HG03039 (cell line): Measurements from ENCODE around the gene NEDD4L.

ENCODE experiments used
- ATAC-seq: cut with Tn5 transposase; IDR thresholded peaks from one replicate; pipeline ENCODE4 v1.9.1; 2021; ENCODE audit warnings: mild to moderate bottlenecking, moderate library complexity; ENCODE audit not compliant: unreplicated experiment

Gene NEDD4L

GRCh38 chr18:58175786-58176176 is 131.8 kb downstream of the NEDD4L start:
- no peak for ATAC-seq

GRCh38 chr18:58177004-58177717 is 133.1 kb downstream of the NEDD4L start:
- no peak for ATAC-seq

- no peak for ATAC-seq
Measured at GRCh38 chr18:58177896-58178470, 134.0 kb downstream of the NEDD4L start.

GRCh38 chr18:58178511-58178910 is 134.5 kb downstream of the NEDD4L start:
- no peak for ATAC-seq

- ATAC-seq = no peak
Measured at GRCh38 chr18:58180172-58180571, 136.1 kb downstream of the NEDD4L start.

- no peak for ATAC-seq
Measured at GRCh38 chr18:58180738-58181353, 136.8 kb downstream of the NEDD4L start.

- no peak for ATAC-seq
Measured at GRCh38 chr18:58181988-58182387, 138.0 kb downstream of the NEDD4L start.

- no peak for ATAC-seq
Measured at GRCh38 chr18:58183226-58183625, 139.2 kb downstream of the NEDD4L start.

- ATAC-seq = no peak
Measured at GRCh38 chr18:58186258-58186948, 142.4 kb downstream of the NEDD4L start.

GRCh38 chr18:58187674-58188073 is 143.6 kb downstream of the NEDD4L start:
- ATAC-seq = no peak

- no peak for ATAC-seq
Measured at GRCh38 chr18:58188996-58189395, 145.0 kb downstream of the NEDD4L start.

GRCh38 chr18:58190842-58191530 is 147.0 kb downstream of the NEDD4L start:
- no peak for ATAC-seq

GRCh38 chr18:58191626-58192025 is 147.6 kb downstream of the NEDD4L start:
- no peak for ATAC-seq

- no peak for ATAC-seq
Measured at GRCh38 chr18:58192519-58192918, 148.5 kb downstream of the NEDD4L start.

GRCh38 chr18:58194028-58194427 is 150.0 kb downstream of the NEDD4L start:
- ATAC-seq = no peak

GRCh38 chr18:58195278-58195765 is 151.3 kb downstream of the NEDD4L start:
- ATAC-seq = no peak

- ATAC-seq = no peak
Measured at GRCh38 chr18:58196164-58196563, 152.1 kb downstream of the NEDD4L start.

GRCh38 chr18:58196881-58197872 is 153.2 kb downstream of the NEDD4L start:
- no peak for ATAC-seq

- no peak for ATAC-seq
Measured at GRCh38 chr18:58201268-58201667, 157.2 kb downstream of the NEDD4L start.
